Osteocyte (in vitro differentiated cells): ENCODE results near the gene LRP3. TPM values are rescaled to one million over a fixed set of nuclear protein-coding genes. Genes with fewer than 3 reads are reported as not detected.

Source experiments
- DNase-seq: peaks from one replicate; pipeline ENCODE4 v3.0.0; 2021; ENCODE audit warnings: mixed read lengths; ENCODE audit not compliant: unreplicated experiment; ENCODE audit errors: extremely low spot score
- H3K27ac Mint-ChIP-seq: one replicate; pipeline ENCODE4 v1.8.0; 2021; ENCODE audit warnings: mild to moderate bottlenecking, mixed read lengths; ENCODE audit not compliant: unreplicated experiment
- H3K27me3 Mint-ChIP-seq: one replicate; pipeline ENCODE4 v1.8.0; 2021; ENCODE audit warnings: mixed read lengths; ENCODE audit not compliant: unreplicated experiment
- H3K36me3 Mint-ChIP-seq: one replicate; pipeline ENCODE4 v1.8.0; 2021; ENCODE audit warnings: mixed read lengths; ENCODE audit not compliant: unreplicated experiment
- H3K4me1 Mint-ChIP-seq: one replicate; pipeline ENCODE4 v1.8.0; 2021; ENCODE audit warnings: mixed read lengths; ENCODE audit not compliant: unreplicated experiment
- H3K4me3 Mint-ChIP-seq: one replicate; pipeline ENCODE4 v1.8.0; 2021; ENCODE audit warnings: mild to moderate bottlenecking, moderate library complexity, mixed read lengths; ENCODE audit not compliant: unreplicated experiment
- H3K9me3 Mint-ChIP-seq: one replicate; pipeline ENCODE4 v1.8.0; 2021; ENCODE audit warnings: mixed read lengths; ENCODE audit not compliant: unreplicated experiment
- CTCF ChIP-seq: fragments of 200-600 bp; sonication (generic); IDR thresholded peaks from 2 replicates; pipeline ENCODE4 v1.5.0; 2021; ENCODE audit warnings: antibody characterized with exemption, mild to moderate bottlenecking, moderate library complexity
- total RNA-seq: library from RNA; stranded (reverse); gene quantifications from 2 replicates; pipeline ENCODE4 v1.2.1, GENCODE V29; 2021

The LRP3 gene
- total RNA-seq, 1 donor from 2014 or later: 49.8 TPM

GRCh38 chr19:33206261-33207039, 12.3 kb downstream of the LRP3 start:
- H3K9me3 Mint-ChIP-seq: no peaks in the 10 kb centered on the region

GRCh38 chr19:33207040-33207620, 13.0 kb downstream of the LRP3 start:
- no peaks in the 10 kb centered on the region for H3K4me1 Mint-ChIP-seq
- H3K27ac Mint-ChIP-seq: no peak overlapping the region
- H3K27me3 Mint-ChIP-seq: no peaks in the 10 kb centered on the region
- H3K9me3 Mint-ChIP-seq: no peaks in the 10 kb centered on the region
- no peak for DNase-seq
- no peak for TF ChIP-seq CTCF
- H3K4me3 Mint-ChIP-seq: no peak overlapping the region
- H3K36me3 Mint-ChIP-seq: peaks cover 4% of the 10 kb centered on the region

More at GRCh38 chr19:33206261-33207039, 12.3 kb downstream of the LRP3 start:
- Mint-ChIP-seq H3K4me3 (no peak overlapping the region), H3K4me1 (no peaks in the 10 kb centered on the region), H3K27me3 (no peaks in the 10 kb centered on the region), H3K36me3 (peaks cover 4% of the 10 kb centered on the region), H3K27ac (no peak overlapping the region)
- no peak for DNase-seq
- TF ChIP-seq CTCF: no peak

- H3K27me3 Mint-ChIP-seq: no peaks in the 10 kb centered on the region
- no peak for TF ChIP-seq CTCF
- no peaks in the 10 kb centered on the region for H3K4me1 Mint-ChIP-seq
- H3K36me3 Mint-ChIP-seq: no peaks in the 10 kb centered on the region
- no peak overlapping the region for H3K27ac Mint-ChIP-seq
- H3K4me3 Mint-ChIP-seq: no peak overlapping the region
- H3K9me3 Mint-ChIP-seq: no peaks in the 10 kb centered on the region
- no peak for DNase-seq
These were observed 13.8 kb downstream of the LRP3 start for GRCh38 chr19:33207903-33208302.

- H3K9me3 Mint-ChIP-seq: no peaks in the 10 kb centered on the region
- no peaks in the 10 kb centered on the region for H3K4me1 Mint-ChIP-seq
- DNase-seq: no peak
- no peak for TF ChIP-seq CTCF
- H3K27ac Mint-ChIP-seq: no peak overlapping the region
- H3K4me3 Mint-ChIP-seq: no peak overlapping the region
- H3K27me3 Mint-ChIP-seq: no peaks in the 10 kb centered on the region
- no peaks in the 10 kb centered on the region for H3K36me3 Mint-ChIP-seq
These were observed 14.3 kb downstream of the LRP3 start for GRCh38 chr19:33208371-33208895.
